HepG2 (cell line): Measurements from ENCODE around the gene MT4. TPM values are rescaled to one million over a fixed set of nuclear protein-coding genes. Genes with fewer than 3 reads are reported as not detected.

Source experiments
- HDAC6 ChIP-seq: fragments of 200-600 bp; sonication (generic); IDR thresholded peaks from 2 replicates; pipeline ENCODE4 v1.7.0; 2017; ENCODE audit warnings: mild to moderate bottlenecking, antibody characterized with exemption, low read length, low read depth
- HNRNPUL1 ChIP-seq: fragments of 200-400 bp; formaldehyde crosslinking; IDR thresholded peaks from 2 replicates; pipeline ENCODE4 v1.6.1; 2017; ENCODE audit warnings: low read depth, mild to moderate bottlenecking, low read length, moderate library complexity
- PHF20 ChIP-seq: sonication (generic); formaldehyde crosslinking; IDR thresholded peaks from 2 replicates; pipeline ENCODE4 v1.5.0; 2020; ENCODE audit warnings: mild to moderate bottlenecking, missing genetic modification reagents
- RERE ChIP-seq: IDR thresholded peaks from 2 replicates; pipeline ENCODE4 v1.6.1; 2016; ENCODE audit warnings: low read depth, missing genetic modification reagents, missing compliant biosample characterization
- SNAI1 ChIP-seq: sonication (generic); formaldehyde crosslinking; IDR thresholded peaks from 2 replicates; pipeline ENCODE4 v1.5.0; 2020; ENCODE audit warnings: mild to moderate bottlenecking, missing genetic modification reagents, borderline replicate concordance
- SP1 ChIP-seq, 2 experiments: fragments of 450-650 bp in 1 of 2; sonication (generic) in 1 of 2; formaldehyde crosslinking in 1 of 2; IDR thresholded peaks; 2 replicates each; pipeline versions ENCODE4 v1.4.0 to v1.6.1; 2016 to 2020; ENCODE audit warnings: missing genetic modification reagents in 1 of 2
- SPEN ChIP-seq: sonication (generic); formaldehyde crosslinking; IDR thresholded peaks from 2 replicates; pipeline ENCODE4 v1.5.1; 2020; ENCODE audit warnings: low read depth, mild to moderate bottlenecking, missing genetic modification reagents
- ZNF510 ChIP-seq: sonication (generic); formaldehyde crosslinking; IDR thresholded peaks from 2 replicates; pipeline ENCODE4 v1.4.0; 2020; ENCODE audit warnings: low read depth, mild to moderate bottlenecking, missing genetic modification reagents
- ZNF549 ChIP-seq: sonication (generic); formaldehyde crosslinking; IDR thresholded peaks from 2 replicates; pipeline ENCODE4 v1.5.0; 2020; ENCODE audit warnings: missing genetic modification reagents
- ZNF720 ChIP-seq: sonication (generic); formaldehyde crosslinking; IDR thresholded peaks from 2 replicates; pipeline ENCODE4 v1.4.0; 2020; ENCODE audit warnings: missing genetic modification reagents
- ZNF784 ChIP-seq: sonication (generic); formaldehyde crosslinking; IDR thresholded peaks from 2 replicates; pipeline ENCODE4 v1.5.1; 2020; ENCODE audit warnings: missing genetic modification reagents, mild to moderate bottlenecking, borderline replicate concordance
- polyA plus RNA-seq, 8 experiments: library from polyadenylated mRNA; depleted of rRNA in 3 of 8; stranded (reverse) in 7 of 8; unstranded in 1 of 8; fragments of >200 nt; fragmentation: Illumina TruSeq in 4 of 8; extraction: Trizol in 4 of 8; gene quantifications; 2 replicates each; pipeline versions ENCODE4 v1.2.1 to v1.2.3, GENCODE V29; 2011 to 2016; ENCODE audit warnings: low read depth in 4 of 8, missing spikeins in 1 of 8, mixed read lengths in 1 of 8; ENCODE audit not compliant: insufficient read depth in 1 of 8
- total RNA-seq, 5 experiments: library from RNA; depleted of rRNA; stranded (reverse); fragments of >200 nt; fragmentation: Illumina TruSeq; extraction: Trizol; gene quantifications; 2 replicates each; pipeline ENCODE4 v1.2.3, GENCODE V29; 2016; ENCODE audit warnings: low read depth in 1 of 5
- TF ChIP-seq, protein P1 (sequence below): sonication (generic); formaldehyde crosslinking; IDR thresholded peaks from 2 replicates; pipeline ENCODE4 v1.4.0; 2020; ENCODE audit warnings: missing genetic modification reagents
- TF ChIP-seq, protein P2 (sequence below): sonication (generic); formaldehyde crosslinking; IDR thresholded peaks from 2 replicates; pipeline ENCODE4 v1.8.0; 2022; ENCODE audit warnings: mild to moderate bottlenecking, missing genetic modification reagents, moderate library complexity
- TF ChIP-seq, protein P3 (sequence below): sonication (generic); formaldehyde crosslinking; IDR thresholded peaks from 2 replicates; pipeline ENCODE4 v1.4.0; 2020; ENCODE audit warnings: mild to moderate bottlenecking, missing genetic modification reagents
- TF ChIP-seq, protein P4 (sequence below): IDR thresholded peaks from 2 replicates; pipeline ENCODE4 v1.6.1; 2016; ENCODE audit warnings: low read depth, borderline replicate concordance

Gene MT4
- total and polyA plus RNA-seq, 2 of the 13 experiments (the other 11 are each of a cell fraction or from before 2014, with no cell fraction given), result not detected

- TF ChIP-seq, protein P1, sequence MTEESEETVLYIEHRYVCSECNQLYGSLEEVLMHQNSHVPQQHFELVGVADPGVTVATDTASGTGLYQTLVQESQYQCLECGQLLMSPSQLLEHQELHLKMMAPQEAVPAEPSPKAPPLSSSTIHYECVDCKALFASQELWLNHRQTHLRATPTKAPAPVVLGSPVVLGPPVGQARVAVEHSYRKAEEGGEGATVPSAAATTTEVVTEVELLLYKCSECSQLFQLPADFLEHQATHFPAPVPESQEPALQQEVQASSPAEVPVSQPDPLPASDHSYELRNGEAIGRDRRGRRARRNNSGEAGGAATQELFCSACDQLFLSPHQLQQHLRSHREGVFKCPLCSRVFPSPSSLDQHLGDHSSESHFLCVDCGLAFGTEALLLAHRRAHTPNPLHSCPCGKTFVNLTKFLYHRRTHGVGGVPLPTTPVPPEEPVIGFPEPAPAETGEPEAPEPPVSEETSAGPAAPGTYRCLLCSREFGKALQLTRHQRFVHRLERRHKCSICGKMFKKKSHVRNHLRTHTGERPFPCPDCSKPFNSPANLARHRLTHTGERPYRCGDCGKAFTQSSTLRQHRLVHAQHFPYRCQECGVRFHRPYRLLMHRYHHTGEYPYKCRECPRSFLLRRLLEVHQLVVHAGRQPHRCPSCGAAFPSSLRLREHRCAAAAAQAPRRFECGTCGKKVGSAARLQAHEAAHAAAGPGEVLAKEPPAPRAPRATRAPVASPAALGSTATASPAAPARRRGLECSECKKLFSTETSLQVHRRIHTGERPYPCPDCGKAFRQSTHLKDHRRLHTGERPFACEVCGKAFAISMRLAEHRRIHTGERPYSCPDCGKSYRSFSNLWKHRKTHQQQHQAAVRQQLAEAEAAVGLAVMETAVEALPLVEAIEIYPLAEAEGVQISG, result peak; percentile 82
- TF ChIP-seq ZNF720 (CRISPR knock-in tag), result no peak
- 0 out of 2 replicates have a peak, but pooled peaks have one; percentile 43 for TF ChIP-seq ZNF510
- TF ChIP-seq SNAI1, result 0 out of 2 replicates have a peak, but pooled peaks have one; percentile 64
- TF ChIP-seq SP1 (IDR thresholded peaks at IDR 0.05), result no peak
- 0 out of 2 replicates have a peak, but pooled peaks have one; percentile 5 for TF ChIP-seq SP1 (CRISPR knock-in tag; IDR thresholded peaks at IDR 0.05)
- 0 out of 2 replicates have a peak, but pooled peaks have one; percentile 64 for TF ChIP-seq ZNF784
- TF ChIP-seq SPEN (CRISPR knock-in tag), result peak; percentile 82
- TF ChIP-seq ZNF549 (CRISPR knock-in tag), result no peak
- TF ChIP-seq, protein P2, sequence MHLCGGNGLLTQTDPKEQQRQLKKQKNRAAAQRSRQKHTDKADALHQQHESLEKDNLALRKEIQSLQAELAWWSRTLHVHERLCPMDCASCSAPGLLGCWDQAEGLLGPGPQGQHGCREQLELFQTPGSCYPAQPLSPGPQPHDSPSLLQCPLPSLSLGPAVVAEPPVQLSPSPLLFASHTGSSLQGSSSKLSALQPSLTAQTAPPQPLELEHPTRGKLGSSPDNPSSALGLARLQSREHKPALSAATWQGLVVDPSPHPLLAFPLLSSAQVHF (CRISPR knock-in tag), result no peak
- TF ChIP-seq, protein P3, sequence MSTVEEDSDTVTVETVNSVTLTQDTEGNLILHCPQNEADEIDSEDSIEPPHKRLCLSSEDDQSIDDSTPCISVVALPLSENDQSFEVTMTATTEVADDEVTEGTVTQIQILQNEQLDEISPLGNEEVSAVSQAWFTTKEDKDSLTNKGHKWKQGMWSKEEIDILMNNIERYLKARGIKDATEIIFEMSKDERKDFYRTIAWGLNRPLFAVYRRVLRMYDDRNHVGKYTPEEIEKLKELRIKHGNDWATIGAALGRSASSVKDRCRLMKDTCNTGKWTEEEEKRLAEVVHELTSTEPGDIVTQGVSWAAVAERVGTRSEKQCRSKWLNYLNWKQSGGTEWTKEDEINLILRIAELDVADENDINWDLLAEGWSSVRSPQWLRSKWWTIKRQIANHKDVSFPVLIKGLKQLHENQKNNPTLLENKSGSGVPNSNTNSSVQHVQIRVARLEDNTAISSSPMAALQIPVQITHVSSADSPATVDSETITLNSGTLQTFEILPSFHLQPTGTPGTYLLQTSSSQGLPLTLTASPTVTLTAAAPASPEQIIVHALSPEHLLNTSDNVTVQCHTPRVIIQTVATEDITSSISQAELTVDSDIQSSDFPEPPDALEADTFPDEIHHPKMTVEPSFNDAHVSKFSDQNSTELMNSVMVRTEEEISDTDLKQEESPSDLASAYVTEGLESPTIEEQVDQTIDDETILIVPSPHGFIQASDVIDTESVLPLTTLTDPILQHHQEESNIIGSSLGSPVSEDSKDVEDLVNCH (CRISPR knock-in tag), result no peak
- peak; percentile 31; the same call in 1 of the 2 replicates for TF ChIP-seq RERE (CRISPR knock-in tag)
- peak; percentile 80 for TF ChIP-seq PHF20 (CRISPR knock-in tag)
- TF ChIP-seq, protein P4, sequence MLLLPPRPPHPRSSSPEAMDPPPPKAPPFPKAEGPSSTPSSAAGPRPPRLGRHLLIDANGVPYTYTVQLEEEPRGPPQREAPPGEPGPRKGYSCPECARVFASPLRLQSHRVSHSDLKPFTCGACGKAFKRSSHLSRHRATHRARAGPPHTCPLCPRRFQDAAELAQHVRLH (CRISPR knock-in tag), result peak; percentile 89; the same call in 1 of the 2 replicates
- no peak for TF ChIP-seq HNRNPUL1
- TF ChIP-seq HDAC6, result no peak
These were observed 45.2 kb upstream of the MT4 start, which contains the start of gene BBS2 (continued) for GRCh38 chr16:56519459-56520250.
